Measurements from ENCODE around the gene EFEMP2. TPM values are rescaled to one million over a fixed set of nuclear protein-coding genes. Genes with fewer than 3 reads are reported as not detected.
A peak's percentile ranks its signal among the peaks of the same experiment; 100 is the strongest.
"Not testable (repeated sequence)": the region's sequence is repeated elsewhere in the genome, so short reads cannot be mapped to it uniquely, and the experiment has no call there.

Gene EFEMP2
- total RNA-seq, 3 donors from 2014 or later (not counting 1 experiment from before 2014, with no cell fraction given) = 6.1 to 13.0 (median 9.8) TPM

DNA sequence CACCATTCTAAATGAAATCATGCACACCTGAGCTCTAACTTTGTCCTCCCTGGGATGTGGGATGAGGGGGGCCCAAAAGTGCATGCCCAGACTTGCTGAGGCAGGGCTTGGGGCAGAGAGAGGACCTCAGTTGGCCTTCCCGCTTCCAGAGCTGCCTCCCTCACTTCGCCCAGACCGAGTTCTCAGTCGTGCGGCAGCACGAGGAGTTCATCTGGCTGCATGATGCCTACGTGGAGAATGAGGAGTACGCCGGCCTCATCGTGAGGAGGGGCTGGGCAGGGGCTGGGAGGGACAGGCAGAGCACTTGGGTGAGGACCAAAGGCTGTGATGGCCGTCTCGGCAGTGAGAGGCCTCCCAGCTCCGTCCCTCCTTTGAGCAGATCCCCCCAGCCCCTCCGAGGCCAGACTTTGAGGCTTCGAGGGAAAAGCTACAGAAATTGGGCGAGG is 22.8 kb downstream of the EFEMP2 start:
- Mint-ChIP-seq H3K4me3 (no peak overlapping the region), H3K36me3 (peaks cover 7% of the 10 kb centered on the region), H3K27me3 (ENCODE audit: low read depth in 2 of 2) (no peaks in the 10 kb centered on the region), H3K9me3 (no peaks in the 10 kb centered on the region), H3K27ac (no peak overlapping the region), H3K4me1 (peaks cover 15 to 24% of the 10 kb centered on the region in 2 donors)
- TF ChIP-seq, protein P1, sequence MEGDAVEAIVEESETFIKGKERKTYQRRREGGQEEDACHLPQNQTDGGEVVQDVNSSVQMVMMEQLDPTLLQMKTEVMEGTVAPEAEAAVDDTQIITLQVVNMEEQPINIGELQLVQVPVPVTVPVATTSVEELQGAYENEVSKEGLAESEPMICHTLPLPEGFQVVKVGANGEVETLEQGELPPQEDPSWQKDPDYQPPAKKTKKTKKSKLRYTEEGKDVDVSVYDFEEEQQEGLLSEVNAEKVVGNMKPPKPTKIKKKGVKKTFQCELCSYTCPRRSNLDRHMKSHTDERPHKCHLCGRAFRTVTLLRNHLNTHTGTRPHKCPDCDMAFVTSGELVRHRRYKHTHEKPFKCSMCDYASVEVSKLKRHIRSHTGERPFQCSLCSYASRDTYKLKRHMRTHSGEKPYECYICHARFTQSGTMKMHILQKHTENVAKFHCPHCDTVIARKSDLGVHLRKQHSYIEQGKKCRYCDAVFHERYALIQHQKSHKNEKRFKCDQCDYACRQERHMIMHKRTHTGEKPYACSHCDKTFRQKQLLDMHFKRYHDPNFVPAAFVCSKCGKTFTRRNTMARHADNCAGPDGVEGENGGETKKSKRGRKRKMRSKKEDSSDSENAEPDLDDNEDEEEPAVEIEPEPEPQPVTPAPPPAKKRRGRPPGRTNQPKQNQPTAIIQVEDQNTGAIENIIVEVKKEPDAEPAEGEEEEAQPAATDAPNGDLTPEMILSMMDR (IDR thresholded peaks at IDR 0.05) = no peak
- peaks cover 4% of the 10 kb centered on the region for H3K9me3 ChIP-seq (ENCODE audit: control insufficient read depth, insufficient read depth, low read length)
- peaks cover 39% of the 10 kb centered on the region for H3K36me3 ChIP-seq (ENCODE audit: control insufficient read depth, insufficient read depth, low read length)
- H3K4me3 ChIP-seq (ENCODE audit: low read length) = no peak overlapping the region
- H3K27me3 ChIP-seq (ENCODE audit: control insufficient read depth, insufficient read depth, low read length) = no peaks in the 10 kb centered on the region
- DNase-seq (peak in 1 of 2 donors; percentile 12), ATAC-seq (no peak)
- 84% methylated on average over 16 of the region's 16 CpGs for WGBS (ENCODE audit: insufficient coverage)
- no peak overlapping the region for H3K27ac ChIP-seq (ENCODE audit: low read length)
- H3K4me1 ChIP-seq (ENCODE audit: control insufficient read depth, insufficient read depth, low read length) = peaks cover 13% of the 10 kb centered on the region
- intact Hi-C loops (cut with micrococcal nuclease) = no loop called here

DNA sequence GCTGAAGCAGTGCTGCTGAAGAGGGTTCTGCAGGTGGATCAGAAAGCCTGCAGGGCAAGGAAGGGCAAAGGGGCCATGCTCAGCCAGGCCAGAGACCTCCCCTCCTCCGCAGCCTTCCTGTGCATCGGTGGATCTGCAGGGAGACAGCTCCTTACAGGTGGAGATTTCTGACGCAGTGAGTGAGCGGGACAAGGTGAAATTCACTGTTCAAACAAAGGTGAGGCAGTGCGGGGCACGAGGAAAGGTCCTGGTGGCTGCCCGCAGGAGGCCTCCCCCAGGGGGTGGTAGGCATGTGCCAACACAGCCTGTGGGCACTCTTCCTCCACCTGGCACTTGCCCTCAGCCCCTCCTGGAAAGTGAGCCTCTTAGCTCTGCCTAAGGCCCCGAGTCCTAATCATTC is 23.2 kb downstream of the EFEMP2 start:
- DNase-seq (no peak), ATAC-seq (no peak)
- no peaks in the 10 kb centered on the region for H3K9me3 Mint-ChIP-seq
- 88% methylated on average over 8 of the region's 8 CpGs for WGBS (ENCODE audit: insufficient coverage)
- TF ChIP-seq, protein P1 (IDR thresholded peaks at IDR 0.05) = no peak
- H3K36me3 ChIP-seq (ENCODE audit: control insufficient read depth, insufficient read depth, low read length) = peaks cover 35% of the 10 kb centered on the region
- H3K36me3 Mint-ChIP-seq = peaks cover 3% of the 10 kb centered on the region
- peaks cover 10% of the 10 kb centered on the region for H3K4me1 ChIP-seq (ENCODE audit: control insufficient read depth, insufficient read depth, low read length)
- H3K27ac Mint-ChIP-seq = no peak overlapping the region
- peaks cover 11 to 20% of the 10 kb centered on the region in 2 donors for H3K4me1 Mint-ChIP-seq
- no peak overlapping the region for H3K27ac ChIP-seq (ENCODE audit: low read length)
- no peaks in the 10 kb centered on the region for H3K27me3 ChIP-seq (ENCODE audit: control insufficient read depth, insufficient read depth, low read length)
- H3K27me3 Mint-ChIP-seq (ENCODE audit: low read depth in 2 of 2) = no peaks in the 10 kb centered on the region
- H3K9me3 ChIP-seq (ENCODE audit: control insufficient read depth, insufficient read depth, low read length) = peaks cover 4% of the 10 kb centered on the region
- intact Hi-C loops (cut with micrococcal nuclease) = no loop called here
- no peak overlapping the region for H3K4me3 ChIP-seq (ENCODE audit: low read length)
- no peak overlapping the region for H3K4me3 Mint-ChIP-seq

DNA sequence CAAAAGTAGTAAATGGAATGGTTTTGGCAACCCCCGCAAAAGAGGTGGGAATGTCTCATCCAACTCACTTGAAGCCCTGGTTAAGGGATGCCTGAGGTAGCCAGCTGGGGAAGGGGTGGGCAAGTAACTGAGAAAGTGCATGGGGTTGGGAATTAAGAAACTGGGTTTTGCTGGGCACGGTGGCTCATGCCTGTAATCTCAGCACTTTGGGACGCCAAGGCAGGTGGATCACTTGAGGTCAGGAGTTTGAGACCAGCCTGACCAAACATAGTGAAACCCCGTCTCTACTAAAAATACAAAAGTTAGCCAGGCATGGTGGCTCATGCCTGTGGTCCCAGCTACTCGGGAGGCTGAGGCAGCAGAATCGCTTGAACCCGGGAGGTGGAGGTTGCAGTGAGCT is 23.9 kb downstream of the EFEMP2 start:
- H3K27me3 Mint-ChIP-seq (ENCODE audit: low read depth in 2 of 2); H3K27ac ChIP-seq (ENCODE audit: low read length); H3K9me3 ChIP-seq (ENCODE audit: control insufficient read depth, insufficient read depth, low read length); H3K36me3 Mint-ChIP-seq; H3K9me3 Mint-ChIP-seq; intact Hi-C loops (cut with micrococcal nuclease); H3K4me1 ChIP-seq (ENCODE audit: control insufficient read depth, insufficient read depth, low read length); H3K4me3 Mint-ChIP-seq; H3K27ac Mint-ChIP-seq; H3K4me3 ChIP-seq (ENCODE audit: low read length); ATAC-seq; H3K27me3 ChIP-seq (ENCODE audit: control insufficient read depth, insufficient read depth, low read length): not testable (repeated sequence)
- peaks cover 28% of the 10 kb centered on the region for H3K36me3 ChIP-seq (ENCODE audit: control insufficient read depth, insufficient read depth, low read length)
- peaks cover 4 to 13% of the 10 kb centered on the region in 2 donors for H3K4me1 Mint-ChIP-seq
- DNase-seq = peak in 1 of 2 donors; percentile 3
- WGBS (ENCODE audit: insufficient coverage) = 76% methylated on average over 7 of the region's 7 CpGs

DNA sequence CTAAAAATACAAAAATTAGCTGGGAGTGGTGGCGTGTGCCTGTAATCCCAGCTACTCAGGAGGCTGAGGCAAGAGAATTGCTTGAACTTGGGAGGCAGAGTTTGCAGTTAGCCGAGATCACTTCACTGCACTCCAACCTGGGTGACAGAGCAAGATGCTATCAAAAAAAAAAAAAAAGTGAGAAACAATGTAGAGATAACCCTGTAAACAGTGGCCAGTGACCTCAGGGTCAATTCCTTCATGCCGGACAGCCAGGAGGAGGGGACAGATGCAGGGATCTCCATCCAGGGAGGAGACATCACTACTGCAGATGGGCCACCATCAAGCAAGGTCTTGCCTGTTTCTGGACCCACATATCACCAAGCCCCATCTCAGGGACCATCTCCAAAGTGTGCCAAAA is 24.9 kb downstream of the EFEMP2 start:
- intact Hi-C loops (cut with micrococcal nuclease) = no loop called here
- Mint-ChIP-seq H3K9me3 (no peaks in the 10 kb centered on the region), H3K4me1 (peaks cover 0 to 8% of the 10 kb centered on the region in 2 donors), H3K27me3 (ENCODE audit: low read depth in 2 of 2) (no peaks in the 10 kb centered on the region), H3K27ac (no peak overlapping the region), H3K4me3 (no peak overlapping the region), H3K36me3 (no peaks in the 10 kb centered on the region)
- H3K27ac ChIP-seq (ENCODE audit: low read length) = no peak overlapping the region
- peaks cover 19% of the 10 kb centered on the region for H3K36me3 ChIP-seq (ENCODE audit: control insufficient read depth, insufficient read depth, low read length)
- H3K27me3 ChIP-seq (ENCODE audit: control insufficient read depth, insufficient read depth, low read length) = no peaks in the 10 kb centered on the region
- H3K4me3 ChIP-seq (ENCODE audit: low read length) = no peak overlapping the region
- TF ChIP-seq, protein P1 (IDR thresholded peaks at IDR 0.05) = no peak
- no peak for DNase-seq
- H3K4me1 ChIP-seq (ENCODE audit: control insufficient read depth, insufficient read depth, low read length) = no peaks in the 10 kb centered on the region
- no peak for ATAC-seq
- H3K9me3 ChIP-seq (ENCODE audit: control insufficient read depth, insufficient read depth, low read length) = peaks cover 4% of the 10 kb centered on the region
- 91% methylated on average over 3 of the region's 3 CpGs for WGBS (ENCODE audit: insufficient coverage)

All from natural killer cell (primary cell).